ENCODE data around the gene MAOA. TPM values are rescaled to one million over a fixed set of nuclear protein-coding genes. Genes with fewer than 3 reads are reported as not detected.
A peak's percentile ranks its signal among the peaks of the same experiment; 100 is the strongest.

MAOA gene
- total RNA-seq, 2 experiments from 2014 or later: 0.60 to 1.9 TPM

DNA sequence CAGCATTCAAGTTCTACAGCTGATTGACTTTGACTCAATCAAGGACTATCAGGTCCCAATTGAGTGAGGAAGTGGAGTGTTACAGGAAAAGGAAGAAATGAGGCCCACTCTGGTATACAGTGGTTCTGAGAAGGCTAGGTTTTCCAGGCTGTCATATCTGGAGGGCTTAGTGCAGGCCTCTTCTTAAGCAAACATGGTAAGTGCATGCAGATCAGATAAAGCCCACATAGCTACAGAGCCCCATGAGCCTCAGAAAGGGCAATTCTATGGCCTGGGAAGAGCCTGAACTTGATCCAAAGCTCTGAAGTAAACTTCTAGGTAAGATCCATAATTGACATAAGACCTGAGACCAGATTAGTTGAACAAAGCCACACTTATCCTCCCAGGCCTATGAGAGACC, 29.0 kb upstream of the MAOA start:
- no peaks in the 10 kb centered on the region for H3K9me3 Mint-ChIP-seq
- POLR2A ChIA-PET: no interaction called here
- no peak overlapping the region for H3K27ac Mint-ChIP-seq
- H3K4me1 Mint-ChIP-seq (ENCODE audit: low read depth): peaks cover 1% of the 10 kb centered on the region
- H3K36me3 Mint-ChIP-seq (ENCODE audit: low read depth): no peaks in the 10 kb centered on the region
- CTCF ChIA-PET: no interaction called here
- no peaks in the 10 kb centered on the region for H3K27me3 Mint-ChIP-seq
- no peak for DNase-seq
- TF ChIP-seq, protein P1, sequence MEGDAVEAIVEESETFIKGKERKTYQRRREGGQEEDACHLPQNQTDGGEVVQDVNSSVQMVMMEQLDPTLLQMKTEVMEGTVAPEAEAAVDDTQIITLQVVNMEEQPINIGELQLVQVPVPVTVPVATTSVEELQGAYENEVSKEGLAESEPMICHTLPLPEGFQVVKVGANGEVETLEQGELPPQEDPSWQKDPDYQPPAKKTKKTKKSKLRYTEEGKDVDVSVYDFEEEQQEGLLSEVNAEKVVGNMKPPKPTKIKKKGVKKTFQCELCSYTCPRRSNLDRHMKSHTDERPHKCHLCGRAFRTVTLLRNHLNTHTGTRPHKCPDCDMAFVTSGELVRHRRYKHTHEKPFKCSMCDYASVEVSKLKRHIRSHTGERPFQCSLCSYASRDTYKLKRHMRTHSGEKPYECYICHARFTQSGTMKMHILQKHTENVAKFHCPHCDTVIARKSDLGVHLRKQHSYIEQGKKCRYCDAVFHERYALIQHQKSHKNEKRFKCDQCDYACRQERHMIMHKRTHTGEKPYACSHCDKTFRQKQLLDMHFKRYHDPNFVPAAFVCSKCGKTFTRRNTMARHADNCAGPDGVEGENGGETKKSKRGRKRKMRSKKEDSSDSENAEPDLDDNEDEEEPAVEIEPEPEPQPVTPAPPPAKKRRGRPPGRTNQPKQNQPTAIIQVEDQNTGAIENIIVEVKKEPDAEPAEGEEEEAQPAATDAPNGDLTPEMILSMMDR (IDR thresholded peaks at IDR 0.05): no peak
- H3K4me3 Mint-ChIP-seq: no peak overlapping the region
- ATAC-seq: no peak
- intact Hi-C loops (cut with micrococcal nuclease): no loop called here

- no peaks in the 10 kb centered on the region for H3K36me3 Mint-ChIP-seq (ENCODE audit: low read depth)
- peaks cover 1% of the 10 kb centered on the region for H3K4me1 Mint-ChIP-seq (ENCODE audit: low read depth)
- H3K27ac Mint-ChIP-seq: peak overlapping the region; percentile 30
- H3K4me3 Mint-ChIP-seq: no peak overlapping the region
- no peaks in the 10 kb centered on the region for H3K27me3 Mint-ChIP-seq
- POLR2A ChIA-PET: no interaction called here
- no peaks in the 10 kb centered on the region for H3K9me3 Mint-ChIP-seq
- intact Hi-C loops (cut with micrococcal nuclease): no loop called here
- TF ChIP-seq, protein P1 (IDR thresholded peaks at IDR 0.05): no peak
- ATAC-seq: no peak
- DNase-seq: no peak
- CTCF ChIA-PET: no interaction called here
Observed at GRCh38 chrX:43627669-43628068, 28.4 kb upstream of the MAOA start.

DNA sequence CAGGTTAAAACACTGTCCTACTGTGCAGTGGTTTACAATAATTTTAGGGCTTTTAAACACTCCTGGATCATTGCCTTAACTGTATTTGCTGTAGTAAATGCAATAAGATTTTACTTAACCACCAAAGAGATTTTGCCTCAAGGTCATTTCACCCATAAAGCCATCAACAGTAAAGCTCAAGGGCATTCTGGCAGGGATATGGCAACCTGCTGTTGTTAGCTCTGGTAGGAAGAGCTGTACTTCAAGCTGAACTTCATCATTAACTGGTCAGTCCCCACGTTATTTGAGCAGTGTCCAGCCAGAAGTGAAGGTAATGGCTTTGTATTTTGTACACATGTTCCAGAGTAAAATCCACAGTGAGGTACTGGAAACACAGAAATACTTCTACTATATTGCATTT, 26.9 kb upstream of the MAOA start:
- H3K4me1 Mint-ChIP-seq (ENCODE audit: low read depth): peaks cover 1% of the 10 kb centered on the region
- POLR2A ChIA-PET: no interaction called here
- H3K9me3 Mint-ChIP-seq: no peaks in the 10 kb centered on the region
- no peak overlapping the region for H3K4me3 Mint-ChIP-seq
- ATAC-seq: no peak
- no peak for DNase-seq
- no peak overlapping the region for H3K27ac Mint-ChIP-seq
- CTCF ChIA-PET: no interaction called here
- TF ChIP-seq, protein P1 (IDR thresholded peaks at IDR 0.05): no peak
- H3K27me3 Mint-ChIP-seq: no peaks in the 10 kb centered on the region
- no peaks in the 10 kb centered on the region for H3K36me3 Mint-ChIP-seq (ENCODE audit: low read depth)
- intact Hi-C loops (cut with micrococcal nuclease): no loop called here

GRCh38 chrX:43631841-43632240, 24.3 kb upstream of the MAOA start:
- Mint-ChIP-seq H3K27me3 (no peaks in the 10 kb centered on the region), H3K4me1 (ENCODE audit: low read depth) (peaks cover 1% of the 10 kb centered on the region)

GRCh38 chrX:43633081-43633480, 23.0 kb upstream of the MAOA start:
- H3K4me3 Mint-ChIP-seq: no peak overlapping the region
- intact Hi-C loops (cut with micrococcal nuclease): no loop called here

More at GRCh38 chrX:43631841-43632240, 24.3 kb upstream of the MAOA start:
- ChIA-PET CTCF (no interaction called here), POLR2A (no interaction called here)
- TF ChIP-seq, protein P1 (IDR thresholded peaks at IDR 0.05): no peak
- intact Hi-C loops (cut with micrococcal nuclease): no loop called here
- Mint-ChIP-seq H3K4me3 (no peak overlapping the region), H3K36me3 (ENCODE audit: low read depth) (no peaks in the 10 kb centered on the region), H3K27ac (no peak overlapping the region), H3K9me3 (no peaks in the 10 kb centered on the region)
- ATAC-seq: no peak
- no peak for DNase-seq

More at GRCh38 chrX:43633081-43633480, 23.0 kb upstream of the MAOA start:
- Mint-ChIP-seq H3K9me3 (no peaks in the 10 kb centered on the region), H3K27me3 (no peaks in the 10 kb centered on the region), H3K36me3 (ENCODE audit: low read depth) (no peaks in the 10 kb centered on the region), H3K4me1 (ENCODE audit: low read depth) (no peaks in the 10 kb centered on the region), H3K27ac (no peak overlapping the region)
- ChIA-PET POLR2A (no interaction called here), CTCF (no interaction called here)
- ATAC-seq (no peak), DNase-seq (no peak)
- TF ChIP-seq, protein P1 (IDR thresholded peaks at IDR 0.05): no peak
